B cell (primary cell): ENCODE results near the gene SLC19A1.
"Not testable (repeated sequence)": the region's sequence is repeated elsewhere in the genome, so short reads cannot be mapped to it uniquely, and the experiment has no call there.

Source experiments
- EZH2 ChIP-seq: IDR thresholded peaks from 2 replicates; pipeline ENCODE4 v1.6.1; 2012; ENCODE audit warnings: borderline replicate concordance, low read depth, mild to moderate bottlenecking, moderate library complexity, low read length; ENCODE audit not compliant: insufficient read depth, poor library complexity, severe bottlenecking
- TF ChIP-seq, protein P1 (sequence below): fragments of 200-600 bp; IDR thresholded peaks from one replicate; pipeline ENCODE4 v1.8.0; 2022; ENCODE audit warnings: antibody characterized with exemption, mild to moderate bottlenecking

DNA sequence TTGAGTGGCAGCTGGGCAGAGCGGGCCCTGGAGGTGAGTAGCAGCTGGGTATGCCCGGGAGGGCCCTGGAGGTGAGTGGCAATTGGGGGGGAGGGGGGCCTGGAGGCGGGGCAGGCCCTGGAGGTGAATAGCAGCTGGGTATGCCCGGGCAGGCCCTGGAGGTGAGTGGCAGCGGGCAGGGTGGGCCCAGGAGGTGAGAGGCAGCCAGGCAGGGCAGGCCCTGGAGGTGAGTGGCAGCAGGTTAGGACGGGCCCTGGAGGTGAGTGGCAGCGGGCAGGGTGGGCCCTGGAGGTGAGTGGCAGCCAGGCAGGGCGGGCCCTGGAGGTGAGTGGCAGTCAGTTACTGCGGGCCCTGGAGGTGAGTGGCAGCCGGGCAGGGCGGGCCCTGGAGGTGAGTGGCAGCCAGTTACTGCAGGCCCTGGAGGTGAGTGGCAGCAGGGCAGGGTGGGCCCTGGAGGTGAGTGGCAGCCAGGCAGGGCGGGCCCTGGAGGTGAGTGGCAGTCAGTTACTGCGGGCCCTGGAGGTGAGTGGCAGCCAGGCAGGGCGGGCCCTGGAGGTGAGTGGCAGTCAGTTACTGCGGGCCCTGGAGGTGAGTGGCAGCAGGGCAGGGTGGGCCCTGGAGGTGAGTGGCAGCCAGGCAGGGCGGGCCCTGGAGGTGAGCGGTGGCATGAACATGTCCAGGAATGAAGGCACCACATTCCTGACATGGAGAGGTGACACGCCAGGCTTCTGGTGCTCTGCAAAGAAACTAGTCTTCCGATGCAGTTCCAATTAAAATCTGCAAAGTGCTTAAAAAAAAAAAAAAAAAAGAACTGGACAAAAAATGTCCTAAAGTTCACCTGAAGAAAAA is 14.9 kb downstream of the SLC19A1 start:
- not testable (repeated sequence) for TF ChIP-seq EZH2
- TF ChIP-seq, protein P1, sequence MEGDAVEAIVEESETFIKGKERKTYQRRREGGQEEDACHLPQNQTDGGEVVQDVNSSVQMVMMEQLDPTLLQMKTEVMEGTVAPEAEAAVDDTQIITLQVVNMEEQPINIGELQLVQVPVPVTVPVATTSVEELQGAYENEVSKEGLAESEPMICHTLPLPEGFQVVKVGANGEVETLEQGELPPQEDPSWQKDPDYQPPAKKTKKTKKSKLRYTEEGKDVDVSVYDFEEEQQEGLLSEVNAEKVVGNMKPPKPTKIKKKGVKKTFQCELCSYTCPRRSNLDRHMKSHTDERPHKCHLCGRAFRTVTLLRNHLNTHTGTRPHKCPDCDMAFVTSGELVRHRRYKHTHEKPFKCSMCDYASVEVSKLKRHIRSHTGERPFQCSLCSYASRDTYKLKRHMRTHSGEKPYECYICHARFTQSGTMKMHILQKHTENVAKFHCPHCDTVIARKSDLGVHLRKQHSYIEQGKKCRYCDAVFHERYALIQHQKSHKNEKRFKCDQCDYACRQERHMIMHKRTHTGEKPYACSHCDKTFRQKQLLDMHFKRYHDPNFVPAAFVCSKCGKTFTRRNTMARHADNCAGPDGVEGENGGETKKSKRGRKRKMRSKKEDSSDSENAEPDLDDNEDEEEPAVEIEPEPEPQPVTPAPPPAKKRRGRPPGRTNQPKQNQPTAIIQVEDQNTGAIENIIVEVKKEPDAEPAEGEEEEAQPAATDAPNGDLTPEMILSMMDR, result not testable (repeated sequence)
